ENCODE measurements around the gene SSTR5.

GRCh38 chr16:1033128-1033679 lies 39.3 kb upstream of the SSTR5 start:
- TF ChIP-seq CTCF (IDR thresholded peaks at IDR 0.05) (no peak), POLR2A (IDR thresholded peaks at IDR 0.05) (no peak)

Measured in heart left ventricle (tissue), 13 donors.